ENCODE results near the gene BLID. TPM values are rescaled to one million over a fixed set of nuclear protein-coding genes. Genes with fewer than 3 reads are reported as not detected.

BLID gene
- total and polyA plus RNA-seq, 2 experiments from 2014 or later = not detected

DNA sequence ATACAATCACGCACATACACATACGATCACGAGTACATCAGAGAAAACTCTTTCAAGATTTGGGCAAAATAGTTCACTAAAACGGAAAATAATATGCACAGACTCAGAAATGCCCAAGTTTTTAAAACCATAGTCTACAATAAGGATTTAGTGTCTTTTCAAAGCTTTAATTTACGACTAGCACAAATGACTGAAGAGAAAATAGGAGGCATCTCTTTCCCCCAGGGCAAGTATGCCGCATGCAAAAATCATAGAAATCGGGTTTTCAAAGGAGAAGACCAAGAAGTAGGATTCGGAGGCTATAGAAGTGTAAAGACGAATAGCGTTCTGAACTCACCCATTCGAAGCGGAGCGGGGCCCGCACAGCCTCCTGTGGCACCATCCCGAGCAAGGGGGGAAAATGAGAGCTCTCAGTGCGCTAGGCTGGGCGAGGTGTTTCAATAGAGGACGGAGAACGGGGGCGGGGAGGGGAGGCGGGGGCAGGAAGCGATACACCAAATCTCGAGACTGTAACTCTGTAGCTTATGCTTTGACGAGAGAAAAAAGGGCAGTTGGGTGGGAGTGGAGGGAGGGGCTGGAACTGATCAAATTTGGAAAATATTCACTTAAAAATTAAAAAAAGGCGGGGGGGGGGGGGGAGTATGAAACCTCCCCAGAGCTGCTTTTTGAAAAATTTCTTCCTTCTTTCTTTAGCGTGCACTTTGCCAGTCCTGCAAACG is 15.8 kb downstream of the BLID start:
- H3K9me2 ChIP-seq (ENCODE audit: insufficient read depth) = no peaks in the 10 kb centered on the region
- DNase-seq (ENCODE audit: low spot score) (peak; percentile 74), ATAC-seq (peak; percentile 77)
- H3K4me2 ChIP-seq = peak overlapping the region; percentile 85
- Mint-ChIP-seq H3K36me3 (ENCODE audit: low read depth) (no peaks in the 10 kb centered on the region), H3K27ac (no peak overlapping the region), H3K9me3 (no peaks in the 10 kb centered on the region), H3K4me1 (peaks cover 39% of the 10 kb centered on the region), H3K4me3 (no peak overlapping the region), H3K27me3 (ENCODE audit: insufficient read depth, low read depth, poor library complexity) (peaks cover 23% of the 10 kb centered on the region)
- no peak overlapping the region for H3K27ac ChIP-seq (ENCODE audit: low read depth)
- no peaks in the 10 kb centered on the region for H3K36me3 ChIP-seq (ENCODE audit: insufficient read depth)
- no peaks in the 10 kb centered on the region for H4K20me1 ChIP-seq (replicated peaks; ENCODE audit: insufficient read depth)
- no peaks in the 10 kb centered on the region; the same call in 1 of the 2 replicates for H3K79me2 ChIP-seq (replicated peaks; ENCODE audit: insufficient read depth)
- H3K27me3 ChIP-seq (ENCODE audit: insufficient read depth) = peaks cover 33% of the 10 kb centered on the region
- peak overlapping the region; percentile 49; the same call in 1 of the 2 replicates for H2AFZ ChIP-seq
- H3K4me1 ChIP-seq (ENCODE audit: insufficient read depth) = peaks cover 41% of the 10 kb centered on the region
- TF ChIP-seq CREB1 (CRISPR knock-in tag; IDR thresholded peaks at IDR 0.05; ENCODE audit: low read depth) (no peak), ZNF331 (CRISPR knock-in tag; IDR thresholded peaks at IDR 0.05; ENCODE audit: low read depth) (no peak), ZNF114 (CRISPR knock-in tag; IDR thresholded peaks at IDR 0.05) (no peak), STAT1 (IDR thresholded peaks at IDR 0.05; ENCODE audit: unreplicated experiment) (no peak), NANOG (IDR thresholded peaks at IDR 0.05; ENCODE audit: borderline replicate concordance) (no peak), EZH2phosphoT487 (IDR thresholded peaks at IDR 0.05; ENCODE audit: unreplicated experiment) (no peak), POLR2AphosphoS5 (IDR thresholded peaks at IDR 0.05; ENCODE audit: low read depth) (no peak), EZH2 (IDR thresholded peaks at IDR 0.05; ENCODE audit: low read depth, unreplicated experiment) (no peak), JUNB (IDR thresholded peaks at IDR 0.05; ENCODE audit: unreplicated experiment) (no peak), CTCF (conservative IDR thresholded peaks at IDR 0.05; ENCODE audit: low read depth in 2 of 2) (no peak), REST (IDR thresholded peaks at IDR 0.05; ENCODE audit: unreplicated experiment) (no peak)
- TF ChIP-seq, protein P1, sequence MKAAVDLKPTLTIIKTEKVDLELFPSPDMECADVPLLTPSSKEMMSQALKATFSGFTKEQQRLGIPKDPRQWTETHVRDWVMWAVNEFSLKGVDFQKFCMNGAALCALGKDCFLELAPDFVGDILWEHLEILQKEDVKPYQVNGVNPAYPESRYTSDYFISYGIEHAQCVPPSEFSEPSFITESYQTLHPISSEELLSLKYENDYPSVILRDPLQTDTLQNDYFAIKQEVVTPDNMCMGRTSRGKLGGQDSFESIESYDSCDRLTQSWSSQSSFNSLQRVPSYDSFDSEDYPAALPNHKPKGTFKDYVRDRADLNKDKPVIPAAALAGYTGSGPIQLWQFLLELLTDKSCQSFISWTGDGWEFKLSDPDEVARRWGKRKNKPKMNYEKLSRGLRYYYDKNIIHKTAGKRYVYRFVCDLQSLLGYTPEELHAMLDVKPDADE (IDR thresholded peaks at IDR 0.05) = no peak
- TF ChIP-seq, protein P2, sequence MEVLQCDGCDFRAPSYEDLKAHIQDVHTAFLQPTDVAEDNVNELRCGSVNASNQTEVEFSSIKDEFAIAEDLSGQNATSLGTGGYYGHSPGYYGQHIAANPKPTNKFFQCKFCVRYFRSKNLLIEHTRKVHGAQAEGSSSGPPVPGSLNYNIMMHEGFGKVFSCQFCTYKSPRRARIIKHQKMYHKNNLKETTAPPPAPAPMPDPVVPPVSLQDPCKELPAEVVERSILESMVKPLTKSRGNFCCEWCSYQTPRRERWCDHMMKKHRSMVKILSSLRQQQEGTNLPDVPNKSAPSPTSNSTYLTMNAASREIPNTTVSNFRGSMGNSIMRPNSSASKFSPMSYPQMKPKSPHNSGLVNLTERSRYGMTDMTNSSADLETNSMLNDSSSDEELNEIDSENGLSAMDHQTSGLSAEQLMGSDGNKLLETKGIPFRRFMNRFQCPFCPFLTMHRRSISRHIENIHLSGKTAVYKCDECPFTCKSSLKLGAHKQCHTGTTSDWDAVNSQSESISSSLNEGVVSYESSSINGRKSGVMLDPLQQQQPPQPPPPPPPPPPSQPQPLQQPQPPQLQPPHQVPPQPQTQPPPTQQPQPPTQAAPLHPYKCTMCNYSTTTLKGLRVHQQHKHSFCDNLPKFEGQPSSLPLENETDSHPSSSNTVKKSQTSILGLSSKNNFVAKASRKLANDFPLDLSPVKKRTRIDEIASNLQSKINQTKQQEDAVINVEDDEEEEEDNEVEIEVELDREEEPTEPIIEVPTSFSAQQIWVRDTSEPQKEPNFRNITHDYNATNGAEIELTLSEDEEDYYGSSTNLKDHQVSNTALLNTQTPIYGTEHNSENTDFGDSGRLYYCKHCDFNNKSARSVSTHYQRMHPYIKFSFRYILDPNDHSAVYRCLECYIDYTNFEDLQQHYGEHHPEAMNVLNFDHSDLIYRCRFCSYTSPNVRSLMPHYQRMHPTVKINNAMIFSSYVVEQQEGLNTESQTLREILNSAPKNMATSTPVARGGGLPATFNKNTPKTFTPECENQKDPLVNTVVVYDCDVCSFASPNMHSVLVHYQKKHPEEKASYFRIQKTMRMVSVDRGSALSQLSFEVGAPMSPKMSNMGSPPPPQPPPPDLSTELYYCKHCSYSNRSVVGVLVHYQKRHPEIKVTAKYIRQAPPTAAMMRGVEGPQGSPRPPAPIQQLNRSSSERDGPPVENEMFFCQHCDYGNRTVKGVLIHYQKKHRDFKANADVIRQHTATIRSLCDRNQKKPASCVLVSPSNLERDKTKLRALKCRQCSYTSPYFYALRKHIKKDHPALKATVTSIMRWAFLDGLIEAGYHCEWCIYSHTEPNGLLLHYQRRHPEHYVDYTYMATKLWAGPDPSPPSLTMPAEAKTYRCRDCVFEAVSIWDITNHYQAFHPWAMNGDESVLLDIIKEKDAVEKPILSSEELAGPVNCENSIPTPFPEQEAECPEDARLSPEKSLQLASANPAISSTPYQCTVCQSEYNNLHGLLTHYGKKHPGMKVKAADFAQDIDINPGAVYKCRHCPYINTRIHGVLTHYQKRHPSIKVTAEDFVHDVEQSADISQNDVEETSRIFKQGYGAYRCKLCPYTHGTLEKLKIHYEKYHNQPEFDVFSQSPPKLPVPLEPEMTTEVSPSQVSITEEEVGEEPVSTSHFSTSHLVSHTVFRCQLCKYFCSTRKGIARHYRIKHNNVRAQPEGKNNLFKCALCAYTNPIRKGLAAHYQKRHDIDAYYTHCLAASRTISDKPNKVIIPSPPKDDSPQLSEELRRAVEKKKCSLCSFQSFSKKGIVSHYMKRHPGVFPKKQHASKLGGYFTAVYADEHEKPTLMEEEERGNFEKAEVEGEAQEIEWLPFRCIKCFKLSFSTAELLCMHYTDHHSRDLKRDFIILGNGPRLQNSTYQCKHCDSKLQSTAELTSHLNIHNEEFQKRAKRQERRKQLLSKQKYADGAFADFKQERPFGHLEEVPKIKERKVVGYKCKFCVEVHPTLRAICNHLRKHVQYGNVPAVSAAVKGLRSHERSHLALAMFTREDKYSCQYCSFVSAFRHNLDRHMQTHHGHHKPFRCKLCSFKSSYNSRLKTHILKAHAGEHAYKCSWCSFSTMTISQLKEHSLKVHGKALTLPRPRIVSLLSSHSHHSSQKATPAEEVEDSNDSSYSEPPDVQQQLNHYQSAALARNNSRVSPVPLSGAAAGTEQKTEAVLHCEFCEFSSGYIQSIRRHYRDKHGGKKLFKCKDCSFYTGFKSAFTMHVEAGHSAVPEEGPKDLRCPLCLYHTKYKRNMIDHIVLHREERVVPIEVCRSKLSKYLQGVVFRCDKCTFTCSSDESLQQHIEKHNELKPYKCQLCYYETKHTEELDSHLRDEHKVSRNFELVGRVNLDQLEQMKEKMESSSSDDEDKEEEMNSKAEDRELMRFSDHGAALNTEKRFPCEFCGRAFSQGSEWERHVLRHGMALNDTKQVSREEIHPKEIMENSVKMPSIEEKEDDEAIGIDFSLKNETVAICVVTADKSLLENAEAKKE (CRISPR knock-in tag; IDR thresholded peaks at IDR 0.05) = no peak
- peak overlapping the region; percentile 58 for H3K4me3 ChIP-seq
- no peaks in the 10 kb centered on the region for H3F3A ChIP-seq (replicated peaks; ENCODE audit: low read depth)

Data from GM23338 (cell line).